T-cell (primary cell): ENCODE data around the gene ACSL3. TPM values are rescaled to one million over a fixed set of nuclear protein-coding genes. Genes with fewer than 3 reads are reported as not detected.

Experiments
- ATAC-seq, 4 experiments: fragments of 200-7000 bp in 3 of 4; fragments of 150-1000 bp in 1 of 4; cut with Tn5 transposase; replicated peaks in 1 of 4; 1 replicate in 3 of 4; 2 replicates in 1 of 4; pipeline ENCODE4 v1.10.0; 2021; ENCODE audit warnings: moderate library complexity in 3 of 4, mild to moderate bottlenecking in 2 of 4, moderate number of reproducible peaks in 1 of 4
- CTCF ChIA-PET, 2 donors: fragments of 300-600 bp; sonication (Branson Sonifier 250); formaldehyde crosslinking; loops; one replicate each; lab custom pipeline; 2022; ENCODE audit warnings: antibody characterized with exemption in 2 of 2; lab: Charles Lee
- POLR2A ChIA-PET, 2 donors: fragments of 300-600 bp; sonication (Branson Sonifier 250); formaldehyde crosslinking; loops; one replicate each; lab custom pipeline; 2022; ENCODE audit warnings: antibody characterized with exemption in 2 of 2; lab: Charles Lee
- DNase-seq, 35 experiments: peaks; one replicate each; pipeline versions ENCODE4 v3.0.0 to v3.0.0-alpha.2; 2013 to 2023
- H3K27ac ChIP-seq: one replicate; pipeline ENCODE4 v1.5.1; 2013; ENCODE audit warnings: low read length
- H3K27me3 ChIP-seq, 2 experiments: replicated peaks in 1 of 2; 1 replicate in 1 of 2; 2 replicates in 1 of 2; pipeline versions ENCODE4 v1.6.1 to v1.7.0; 2013; ENCODE audit warnings: low read length in 1 of 2, mixed read lengths in 1 of 2; ENCODE audit not compliant: control insufficient read depth in 2 of 2, insufficient read depth in 2 of 2; ENCODE audit errors: extremely low read depth in 1 of 2
- H3K36me3 ChIP-seq, 2 donors: 1 replicate in 1 of 2; 2 replicates in 1 of 2; pipeline versions ENCODE4 v1.6.1 to v1.7.0; 2013; ENCODE audit warnings: low read length in 1 of 2; ENCODE audit not compliant: control insufficient read depth in 2 of 2, insufficient read depth in 1 of 2; ENCODE audit errors: extremely low read depth in 1 of 2
- H3K4me1 ChIP-seq, 2 experiments: 1 replicate in 1 of 2; 2 replicates in 1 of 2; pipeline versions ENCODE4 v1.6.1 to v1.7.0; 2013; ENCODE audit warnings: low read length in 2 of 2, mixed read lengths in 1 of 2; ENCODE audit not compliant: insufficient read depth in 2 of 2, control insufficient read depth in 1 of 2; ENCODE audit errors: extremely low read depth in 1 of 2
- H3K4me3 ChIP-seq, 2 donors: 1 replicate in 1 of 2; 2 replicates in 1 of 2; pipeline versions ENCODE4 v1.5.1 to v1.7.0; 2013; ENCODE audit warnings: mild to moderate bottlenecking in 2 of 2, low read length in 1 of 2, moderate library complexity in 1 of 2; ENCODE audit not compliant: control insufficient read depth in 1 of 2; ENCODE audit errors: extremely low read depth in 1 of 2
- H3K9me3 ChIP-seq: 2 replicates; pipeline ENCODE4 v1.7.0; 2013
- H3K27ac Mint-ChIP-seq, 2 donors: one replicate each; pipeline ENCODE4 v1.8.0; 2020 to 2021; ENCODE audit warnings: mild to moderate bottlenecking in 2 of 2, mixed read lengths in 2 of 2
- H3K27me3 Mint-ChIP-seq, 2 donors: one replicate each; pipeline ENCODE4 v1.8.0; 2021 to 2022; ENCODE audit warnings: mixed read lengths in 2 of 2
- H3K36me3 Mint-ChIP-seq: one replicate; pipeline ENCODE4 v1.8.0; 2021; ENCODE audit warnings: mixed read lengths
- H3K4me1 Mint-ChIP-seq, 3 donors: one replicate each; pipeline ENCODE4 v1.8.0; 2020 to 2022; ENCODE audit warnings: mixed read lengths in 3 of 3, mild to moderate bottlenecking in 1 of 3
- H3K4me3 Mint-ChIP-seq, 3 donors: one replicate each; pipeline ENCODE4 v1.8.0; 2020 to 2022; ENCODE audit warnings: mild to moderate bottlenecking in 3 of 3, mixed read lengths in 3 of 3, moderate library complexity in 3 of 3
- H3K9me3 Mint-ChIP-seq, 3 donors: one replicate each; pipeline ENCODE4 v1.8.0; 2020 to 2022; ENCODE audit warnings: mixed read lengths in 3 of 3
- WGBS: methylation state at CpG from one replicate; pipeline ENCODE4 v1.1.5; 2013; ENCODE audit warnings: missing lambda C conversion rate; ENCODE audit not compliant: insufficient coverage; 5-methylcytosine and 5-hydroxymethylcytosine counted together
- total RNA-seq, 35 experiments: library from RNA in 6 of 35; stranded (reverse) in 6 of 35; fragments of 120-200 nt in 1 of 35; gene quantifications; one replicate each; pipeline versions ENCODE4 v1.2.1 to v1.2.4 and lab custom pipeline; 2013 to 2026

ACSL3 gene
- total RNA-seq, 5 donors from 2014 or later (not counting 1 experiment from before 2014, with no cell fraction given), result 23.9 to 82.4 (median 26.5) TPM

- no CpG with 5 or more reads among the region's 2 CpGs for WGBS
- Mint-ChIP-seq H3K4me1 (peaks cover 16 to 28% (median 20%) of the 10 kb centered on the region in 3 donors), H3K36me3 (peaks cover 9% of the 10 kb centered on the region), H3K27me3 (no peaks in the 10 kb centered on the region), H3K9me3 (no peaks in the 10 kb centered on the region), H3K27ac (no peak overlapping the region), H3K4me3 (no peak overlapping the region)
- ATAC-seq (no peak), DNase-seq (no peak)
- ChIA-PET POLR2A (interaction anchor here in 1 of 2 donors (0.5 kb wide), 1 partner anchor 25 kb away, joined by 3 read pairs; no protein-coding TSS in a partner anchor), CTCF (interaction anchor here in 1 of 2 donors (0.7 to 1.5 kb wide), 2 partner anchors 97 to 209 kb away, joined by 3 read pairs; no protein-coding TSS in a partner anchor)
- Histone ChIP-seq H3K4me3 (no peak overlapping the region), H3K36me3 (no peaks in the 10 kb centered on the region), H3K4me1 (no peaks in the 10 kb centered on the region), H3K27ac (no peak overlapping the region), H3K9me3 (no peaks in the 10 kb centered on the region), H3K27me3 (no peaks in the 10 kb centered on the region)
Observed at GRCh38 chr2:222900354-222900753, 39.5 kb downstream of the ACSL3 start.

GRCh38 chr2:222902660-222903059 is 41.8 kb downstream of the ACSL3 start:
- ATAC-seq, result no peak
- peaks cover 0 to 5% of the 10 kb centered on the region in 2 donors for H3K36me3 ChIP-seq
- no peak overlapping the region for H3K4me3 ChIP-seq
- H3K27ac ChIP-seq, result no peak overlapping the region
- POLR2A ChIA-PET, result no interaction called here
- CTCF ChIA-PET, result interaction anchor here (0.6 to 2.2 kb wide), 14 partner anchors 9 to 915 kb away, joined by 3 to 11 read pairs (median 4); no protein-coding TSS in a partner anchor
- peaks cover 24 to 48% (median 35%) of the 10 kb centered on the region in 3 donors for H3K4me1 Mint-ChIP-seq
- DNase-seq, result no peak
- peaks cover 12% of the 10 kb centered on the region for H3K36me3 Mint-ChIP-seq
- WGBS, result 94% methylated on average over 3 of the region's 4 CpGs
- no peak overlapping the region for H3K27ac Mint-ChIP-seq
- H3K27me3 Mint-ChIP-seq, result no peaks in the 10 kb centered on the region
- H3K9me3 ChIP-seq, result no peaks in the 10 kb centered on the region
- H3K27me3 ChIP-seq, result no peaks in the 10 kb centered on the region
- H3K9me3 Mint-ChIP-seq, result no peaks in the 10 kb centered on the region
- no peaks in the 10 kb centered on the region for H3K4me1 ChIP-seq
- no peak overlapping the region for H3K4me3 Mint-ChIP-seq

- WGBS, result 100% methylated on average over 1 of the region's 16 CpGs
- Histone ChIP-seq H3K27ac (no peak overlapping the region), H3K27me3 (no peaks in the 10 kb centered on the region), H3K36me3 (peaks cover 0 to 5% of the 10 kb centered on the region in 2 donors), H3K9me3 (no peaks in the 10 kb centered on the region), H3K4me1 (peaks cover 0 to 3% of the 10 kb centered on the region in 2 experiments), H3K4me3 (no peak overlapping the region)
- Mint-ChIP-seq H3K4me3 (no peak overlapping the region), H3K36me3 (peaks cover 14% of the 10 kb centered on the region), H3K4me1 (peaks cover 27 to 50% (median 37%) of the 10 kb centered on the region in 3 donors), H3K9me3 (no peaks in the 10 kb centered on the region), H3K27me3 (no peaks in the 10 kb centered on the region), H3K27ac (no peak overlapping the region)
- DNase-seq, result peak in 25 of 35 experiments; percentile 3 to 62 (median 15)
- POLR2A ChIA-PET, result no interaction called here
- CTCF ChIA-PET, result interaction anchor here (0.6 to 2.2 kb wide), 19 partner anchors 8 to 309 kb away, joined by 3 to 11 read pairs (median 4); no protein-coding TSS in a partner anchor
- ATAC-seq, result peak in 1 of 4 experiments; percentile 73
Observed at GRCh38 chr2:222903234-222904220, 42.7 kb downstream of the ACSL3 start.

- H3K27ac ChIP-seq, result no peak overlapping the region
- no peak overlapping the region for H3K27ac Mint-ChIP-seq
- peaks cover 32 to 52% (median 44%) of the 10 kb centered on the region in 3 donors for H3K4me1 Mint-ChIP-seq
- H3K27me3 Mint-ChIP-seq, result no peaks in the 10 kb centered on the region
- no peaks in the 10 kb centered on the region for H3K9me3 ChIP-seq
- no peak overlapping the region for H3K4me3 Mint-ChIP-seq
- no peaks in the 10 kb centered on the region for H3K9me3 Mint-ChIP-seq
- no CpG with 5 or more reads among the region's 2 CpGs for WGBS
- H3K36me3 ChIP-seq, result peaks cover 0 to 11% of the 10 kb centered on the region in 2 donors
- DNase-seq, result no peak
- ChIA-PET CTCF (interaction anchor here in 1 of 2 donors (0.5 to 1.7 kb wide), 2 partner anchors 107 to 198 kb away, joined by 4 to 8 read pairs; no protein-coding TSS in a partner anchor), POLR2A (no interaction called here)
- peaks cover 4 to 8% of the 10 kb centered on the region in 2 experiments for H3K4me1 ChIP-seq
- no peaks in the 10 kb centered on the region for H3K27me3 ChIP-seq
- peaks cover 23% of the 10 kb centered on the region for H3K36me3 Mint-ChIP-seq
- no peak for ATAC-seq
- no peak overlapping the region for H3K4me3 ChIP-seq
Observed at GRCh38 chr2:222904557-222905258, 43.9 kb downstream of the ACSL3 start.

- Mint-ChIP-seq H3K27ac (no peak overlapping the region), H3K9me3 (no peaks in the 10 kb centered on the region), H3K27me3 (no peaks in the 10 kb centered on the region), H3K36me3 (peaks cover 33% of the 10 kb centered on the region), H3K4me1 (peaks cover 36 to 47% (median 44%) of the 10 kb centered on the region in 3 donors), H3K4me3 (no peak overlapping the region)
- WGBS, result 100% methylated on average over 2 of the region's 2 CpGs
- Histone ChIP-seq H3K27ac (no peak overlapping the region), H3K4me1 (peaks cover 4 to 10% of the 10 kb centered on the region in 2 experiments), H3K36me3 (peaks cover 0 to 22% of the 10 kb centered on the region in 2 donors), H3K27me3 (no peaks in the 10 kb centered on the region), H3K9me3 (no peaks in the 10 kb centered on the region), H3K4me3 (no peak overlapping the region)
- ChIA-PET POLR2A (no interaction called here), CTCF (interaction anchor here (0.6 to 1.1 kb wide), 4 partner anchors 12 to 200 kb away, joined by 3 to 4 read pairs (median 3); no protein-coding TSS in a partner anchor)
- DNase-seq (no peak), ATAC-seq (no peak)
Observed at GRCh38 chr2:222907048-222907447, 46.2 kb downstream of the ACSL3 start.
